Stomach (tissue), 9 donors: ENCODE measurements around the gene IL1A. TPM values are rescaled to one million over a fixed set of nuclear protein-coding genes. Genes with fewer than 3 reads are reported as not detected.

Experiments
- DNase-seq, 2 donors: peaks; one replicate each; pipeline versions ENCODE4 v3.0.0 to v3.0.0-alpha.2; 2013 to 2019
- H3K27ac ChIP-seq, 5 donors: fragments of 200-600 bp in 4 of 5; sonication (generic) in 4 of 5; one replicate each; pipeline ENCODE4 v1.5.1; 2013 to 2019; ENCODE audit warnings: mild to moderate bottlenecking in 1 of 5, moderate library complexity in 1 of 5
- H3K27me3 ChIP-seq, 3 donors: fragments of 200-600 bp; sonication (generic); one replicate each; pipeline ENCODE4 v1.5.1; 2017 to 2019; ENCODE audit warnings: mixed run types in 1 of 3
- H3K36me3 ChIP-seq, 4 donors: fragments of 200-600 bp; sonication (generic); 1 replicate in 3 of 4; 2 replicates in 1 of 4; pipeline ENCODE4 v1.5.1; 2016 to 2019
- H3K4me1 ChIP-seq, 4 donors: fragments of 200-600 bp; sonication (generic); one replicate each; pipeline ENCODE4 v1.5.1; 2016 to 2019
- H3K4me3 ChIP-seq, 4 donors: fragments of 200-600 bp; sonication (generic) in 3 of 4; one replicate each; pipeline ENCODE4 v1.5.1; 2016 to 2019; ENCODE audit warnings: mild to moderate bottlenecking in 1 of 4
- H3K9me3 ChIP-seq, 4 donors: fragments of 200-600 bp; sonication (generic); one replicate each; pipeline ENCODE4 v1.5.1; 2016 to 2019
- CTCF ChIP-seq, 7 experiments: fragments of 450-650 bp in 4 of 7; fragments of 200-600 bp in 3 of 7; sonication (generic) in 3 of 7; IDR thresholded peaks; one replicate each; pipeline ENCODE4 v1.5.1; 2016 to 2019; ENCODE audit warnings: antibody characterized with exemption in 7 of 7, control low read depth in 2 of 7, mild to moderate bottlenecking in 1 of 7
- EP300 ChIP-seq: sonication (generic); formaldehyde crosslinking; IDR thresholded peaks from one replicate; pipeline ENCODE4 v1.6.1; 2017; ENCODE audit warnings: antibody characterized with exemption
- POLR2A ChIP-seq, 4 donors: fragments of 450-650 bp; IDR thresholded peaks; one replicate each; pipeline ENCODE4 v1.6.1; 2016; ENCODE audit warnings: antibody characterized with exemption in 4 of 4, control low read depth in 2 of 4, mild to moderate bottlenecking in 1 of 4, moderate library complexity in 1 of 4
- POLR2AphosphoS5 ChIP-seq, 3 donors: sonication (generic); formaldehyde crosslinking; IDR thresholded peaks; one replicate each; pipeline ENCODE4 v1.6.1; 2016; ENCODE audit warnings: antibody characterized with exemption in 3 of 3
- WGBS, 5 donors: extraction: QIAGEN DNeasy Blood & Tissue Kit in 3 of 5; methylation state at CpG; one replicate each; pipeline versions ENCODE4 v1.1.5 to v1.1.7; 2013 to 2018; 5-methylcytosine and 5-hydroxymethylcytosine counted together
- intact Hi-C: fragments of 100-400 bp; cut with DNase I; formaldehyde crosslinking; loops from one replicate; pipeline ENCODE4 v1.15.1; 2023; ENCODE audit warnings: low total_unique reads
- polyA plus RNA-seq, 3 donors: library from polyadenylated mRNA; stranded (reverse); fragments of 200-250 nt; gene quantifications; one replicate each; pipeline ENCODE4 v1.2.3, GENCODE V29; 2013
- total RNA-seq, 5 donors: library from RNA; depleted of rRNA; stranded (reverse); fragments of >200 nt; gene quantifications; one replicate each; pipeline versions ENCODE4 v1.1.0 to v1.2.3, GENCODE V29; 2014 to 2016
- donor health status: healthy with polysubstance abuse.
- donor health status: Bipolar disorder and iron deficiency.
- donor health status: healthy.

IL1A gene
- total and polyA plus RNA-seq, 8 donors, result 0.44 to 2.5 TPM; not detected in 6

GRCh38 chr2:112820343-112820742, 36.0 kb upstream of the IL1A start:
- intact Hi-C loops, result no loop called here
- no peak overlapping the region for H3K27ac ChIP-seq
- H3K36me3 ChIP-seq, result no peaks in the 10 kb centered on the region
- peaks cover 0 to 20% (median 10%) of the 10 kb centered on the region in 4 donors for H3K4me1 ChIP-seq
- H3K4me3 ChIP-seq, result no peak overlapping the region
- no peaks in the 10 kb centered on the region for H3K27me3 ChIP-seq
- TF ChIP-seq EP300, result no peak
- no peak for TF ChIP-seq POLR2A (IDR thresholded peaks at IDR 0.05)
- no peak for TF ChIP-seq POLR2AphosphoS5 (IDR thresholded peaks at IDR 0.05)
- no peak for TF ChIP-seq CTCF (IDR thresholded peaks at IDR 0.05)
- H3K9me3 ChIP-seq, result no peaks in the 10 kb centered on the region
- DNase-seq, result no peak

GRCh38 chr2:112819081-112819480, 34.8 kb upstream of the IL1A start:
- intact Hi-C loops, result no loop called here
- H3K27ac ChIP-seq, result no peak overlapping the region
- no peak for DNase-seq
- H3K4me1 ChIP-seq, result peaks cover 0 to 10% (median 3%) of the 10 kb centered on the region in 4 donors
- no peaks in the 10 kb centered on the region for H3K9me3 ChIP-seq
- TF ChIP-seq CTCF (IDR thresholded peaks at IDR 0.05), result no peak
- no peak for TF ChIP-seq EP300
- WGBS, 5 donors, result 75 to 96% (median 89%) methylated on average over 7 of the region's 7 CpGs
- H3K4me3 ChIP-seq, result no peak overlapping the region
- no peaks in the 10 kb centered on the region for H3K27me3 ChIP-seq
- H3K36me3 ChIP-seq, result no peaks in the 10 kb centered on the region

- peak in 1 of 2 donors; percentile 35 for DNase-seq
- TF ChIP-seq EP300, result no peak
- no peak for TF ChIP-seq POLR2A (IDR thresholded peaks at IDR 0.05)
- TF ChIP-seq POLR2AphosphoS5 (IDR thresholded peaks at IDR 0.05), result no peak
- no peak for TF ChIP-seq CTCF (IDR thresholded peaks at IDR 0.05)
- intact Hi-C loops, result no loop called here
- Histone ChIP-seq H3K27me3 (no peaks in the 10 kb centered on the region), H3K4me1 (peaks cover 0 to 14% (median 5%) of the 10 kb centered on the region in 4 donors), H3K36me3 (no peaks in the 10 kb centered on the region), H3K27ac (no peak overlapping the region), H3K4me3 (no peak overlapping the region), H3K9me3 (no peaks in the 10 kb centered on the region)
- 63 to 70% (median 63%) methylated on average over 3 of the region's 3 CpGs for WGBS, 5 donors
These were observed 34.0 kb upstream of the IL1A start for GRCh38 chr2:112818094-112818902.

GRCh38 chr2:112817082-112817689, 32.9 kb upstream of the IL1A start:
- H3K4me1 ChIP-seq, result peaks cover 0 to 25% (median 12%) of the 10 kb centered on the region in 4 donors
- H3K9me3 ChIP-seq, result no peaks in the 10 kb centered on the region
- no peak for DNase-seq
- intact Hi-C loops, result no loop called here
- H3K4me3 ChIP-seq, result no peak overlapping the region
- TF ChIP-seq CTCF (IDR thresholded peaks at IDR 0.05), result no peak
- 62 to 86% (median 83%) methylated on average over 4 of the region's 4 CpGs for WGBS, 5 donors
- H3K27ac ChIP-seq, result no peak overlapping the region
- H3K27me3 ChIP-seq, result no peaks in the 10 kb centered on the region
- H3K36me3 ChIP-seq, result no peaks in the 10 kb centered on the region
